Trophoblast cell (in vitro differentiated cells and primary cell): ENCODE data around the gene SCD5.

Experiments used
- DNase-seq, 2 donors: peaks; one replicate each; pipeline ENCODE4 v3.0.0-alpha.2; 2016
- H2AFZ ChIP-seq: 2 replicates; pipeline ENCODE4 v1.6.1; 2013; ENCODE audit warnings: low read length, moderate library complexity, mild to moderate bottlenecking; ENCODE audit not compliant: insufficient read depth, poor library complexity
- H2AK5ac ChIP-seq: 2 replicates; pipeline ENCODE4 v1.6.1; 2013; ENCODE audit warnings: mild to moderate bottlenecking, low read length
- H2BK120ac ChIP-seq: 2 replicates; pipeline ENCODE4 v1.6.1; 2013; ENCODE audit warnings: low read length, mild to moderate bottlenecking, moderate library complexity; ENCODE audit not compliant: insufficient read depth, poor library complexity
- H2BK12ac ChIP-seq: 2 replicates; pipeline ENCODE4 v1.6.1; 2013; ENCODE audit warnings: mild to moderate bottlenecking, low read length, moderate library complexity
- H2BK5ac ChIP-seq: 2 replicates; pipeline ENCODE4 v1.6.1; 2013; ENCODE audit warnings: low read length, low read depth, moderate library complexity, mild to moderate bottlenecking; ENCODE audit not compliant: poor library complexity
- H3K14ac ChIP-seq: 2 replicates; pipeline ENCODE4 v1.6.1; 2013; ENCODE audit warnings: mild to moderate bottlenecking, low read length
- H3K18ac ChIP-seq: 2 replicates; pipeline ENCODE4 v1.6.1; 2013; ENCODE audit warnings: mild to moderate bottlenecking, low read length
- H3K23ac ChIP-seq: 2 replicates; pipeline ENCODE4 v1.6.1; 2013; ENCODE audit warnings: low read length
- H3K27ac ChIP-seq: 2 replicates; pipeline ENCODE4 v1.5.1; 2013; ENCODE audit warnings: low read depth, mild to moderate bottlenecking, inconsistent platforms, low read length, moderate library complexity
- H3K27me3 ChIP-seq: 2 replicates; pipeline ENCODE4 v1.6.1; 2013; ENCODE audit warnings: inconsistent platforms, mild to moderate bottlenecking, low read length, moderate library complexity; ENCODE audit not compliant: insufficient read depth
- H3K36me3 ChIP-seq, 2 experiments: 1 replicate in 1 of 2; 2 replicates in 1 of 2; pipeline ENCODE4 v1.6.1; 2013; ENCODE audit warnings: low read length in 2 of 2, mild to moderate bottlenecking in 2 of 2, moderate library complexity in 1 of 2; ENCODE audit not compliant: insufficient read depth in 2 of 2, control insufficient read depth in 1 of 2
- H3K4ac ChIP-seq: 2 replicates; pipeline ENCODE4 v1.6.1; 2013; ENCODE audit warnings: low read depth, mild to moderate bottlenecking, low read length, moderate library complexity
- H3K4me1 ChIP-seq, 2 experiments: 1 replicate in 1 of 2; 2 replicates in 1 of 2; pipeline ENCODE4 v1.6.1; 2013; ENCODE audit warnings: low read length in 2 of 2, mild to moderate bottlenecking in 2 of 2, moderate library complexity in 1 of 2; ENCODE audit not compliant: insufficient read depth in 2 of 2, control insufficient read depth in 1 of 2
- H3K4me2 ChIP-seq: 2 replicates; pipeline ENCODE4 v1.6.1; 2013; ENCODE audit warnings: inconsistent platforms, mild to moderate bottlenecking, low read length, moderate library complexity
- H3K4me3 ChIP-seq: 2 replicates; pipeline ENCODE4 v1.5.1; 2013; ENCODE audit warnings: mild to moderate bottlenecking, low read depth, low read length, inconsistent platforms
- H3K79me1 ChIP-seq: one replicate; pipeline ENCODE4 v1.6.1; 2013; ENCODE audit warnings: low read length
- H3K79me2 ChIP-seq: 2 replicates; pipeline ENCODE4 v1.6.1; 2013; ENCODE audit warnings: low read length, mild to moderate bottlenecking; ENCODE audit not compliant: control insufficient read depth, insufficient read depth, poor library complexity
- H3K9ac ChIP-seq: 2 replicates; pipeline ENCODE4 v1.6.1; 2013; ENCODE audit warnings: mild to moderate bottlenecking, low read length
- H3K9me3 ChIP-seq: 2 replicates; pipeline ENCODE4 v1.6.1; 2013; ENCODE audit warnings: low read depth, mild to moderate bottlenecking, control low read depth, inconsistent platforms, low read length; ENCODE audit not compliant: insufficient read depth
- H4K12ac ChIP-seq: 2 replicates; pipeline ENCODE4 v1.6.1; 2013; ENCODE audit warnings: low read depth, mild to moderate bottlenecking, low read length, moderate library complexity
- H4K8ac ChIP-seq: 2 replicates; pipeline ENCODE4 v1.6.1; 2013; ENCODE audit warnings: low read depth, mild to moderate bottlenecking, low read length, moderate library complexity
- H4K91ac ChIP-seq: one replicate; pipeline ENCODE4 v1.6.1; 2013; ENCODE audit warnings: low read depth, mild to moderate bottlenecking, low read length, moderate library complexity
- WGBS: extraction: QIAGEN DNeasy Blood & Tissue Kit; methylation state at CpG from one replicate; pipeline ENCODE4 v1.1.7; 2013; ENCODE audit warnings: missing lambda C conversion rate; ENCODE audit not compliant: insufficient read length, insufficient coverage; ENCODE audit errors: extremely low coverage; 5-methylcytosine and 5-hydroxymethylcytosine counted together

The SCD5 gene

GRCh38 chr4:82789025-82789776 is 9.4 kb downstream of the SCD5 start:
- no peak overlapping the region for H2AK5ac ChIP-seq

GRCh38 chr4:82787342-82787741 is 11.3 kb downstream of the SCD5 start:
- peak; percentile 33 to 45 for DNase-seq
- H3K79me1 ChIP-seq: no peaks in the 10 kb centered on the region
- no peak overlapping the region for H2BK5ac ChIP-seq
- H4K12ac ChIP-seq: no peak overlapping the region
- peaks cover 0 to 2% of the 10 kb centered on the region in 2 experiments for H3K4me1 ChIP-seq
- H3K23ac ChIP-seq: no peak overlapping the region
- H3K9me3 ChIP-seq: no peaks in the 10 kb centered on the region
- H3K27ac ChIP-seq: no peak overlapping the region
- H4K91ac ChIP-seq: no peak overlapping the region
- H3K4me2 ChIP-seq: no peak overlapping the region
- no peak overlapping the region for H4K8ac ChIP-seq
- H3K9ac ChIP-seq: no peak overlapping the region
- H3K14ac ChIP-seq: no peak overlapping the region
- WGBS: no CpG with 5 or more reads among the region's 4 CpGs
- no peak overlapping the region for H2BK120ac ChIP-seq
- no peak overlapping the region for H3K4ac ChIP-seq
- no peak overlapping the region for H3K18ac ChIP-seq
- H3K4me3 ChIP-seq: no peak overlapping the region
- H3K36me3 ChIP-seq: no peaks in the 10 kb centered on the region
- H3K27me3 ChIP-seq: peaks cover 6% of the 10 kb centered on the region
- H3K79me2 ChIP-seq: no peaks in the 10 kb centered on the region
- no peak overlapping the region for H2AFZ ChIP-seq
- no peak overlapping the region for H2BK12ac ChIP-seq
- H2AK5ac ChIP-seq: no peak overlapping the region

More at GRCh38 chr4:82789025-82789776, 9.4 kb downstream of the SCD5 start:
- peaks cover 0 to 2% of the 10 kb centered on the region in 2 experiments for H3K4me1 ChIP-seq
- no peaks in the 10 kb centered on the region for H3K79me2 ChIP-seq
- H3K79me1 ChIP-seq: no peaks in the 10 kb centered on the region
- no peak overlapping the region for H2AFZ ChIP-seq
- no peak overlapping the region for H3K4me3 ChIP-seq
- H3K4ac ChIP-seq: no peak overlapping the region
- no peaks in the 10 kb centered on the region for H3K9me3 ChIP-seq
- H2BK5ac ChIP-seq: no peak overlapping the region
- H4K91ac ChIP-seq: no peak overlapping the region
- H3K23ac ChIP-seq: no peak overlapping the region
- H4K8ac ChIP-seq: no peak overlapping the region
- no peak overlapping the region for H4K12ac ChIP-seq
- H3K18ac ChIP-seq: no peak overlapping the region
- no peak overlapping the region for H2BK120ac ChIP-seq
- no peak overlapping the region for H2BK12ac ChIP-seq
- H3K27ac ChIP-seq: no peak overlapping the region
- no CpG with 5 or more reads among the region's 7 CpGs for WGBS
- H3K14ac ChIP-seq: no peak overlapping the region
- no peak overlapping the region for H3K9ac ChIP-seq
- H3K4me2 ChIP-seq: no peak overlapping the region
- no peaks in the 10 kb centered on the region for H3K36me3 ChIP-seq
- H3K27me3 ChIP-seq: peaks cover 9% of the 10 kb centered on the region
- DNase-seq: no peak

- Histone ChIP-seq H2BK12ac (no peak overlapping the region), H3K27me3 (peaks cover 5% of the 10 kb centered on the region), H3K27ac (no peak overlapping the region), H3K36me3 (no peaks in the 10 kb centered on the region), H3K4me2 (no peak overlapping the region), H3K79me2 (no peaks in the 10 kb centered on the region), H3K4me3 (no peak overlapping the region), H3K79me1 (no peaks in the 10 kb centered on the region), H3K9me3 (no peaks in the 10 kb centered on the region), H3K23ac (no peak overlapping the region), H2BK120ac (no peak overlapping the region), H2AK5ac (no peak overlapping the region), H4K8ac (no peak overlapping the region), H3K4me1 (peaks cover 0 to 2% of the 10 kb centered on the region in 2 experiments), H3K14ac (no peak overlapping the region), H3K9ac (no peak overlapping the region), H2AFZ (no peak overlapping the region), H3K4ac (no peak overlapping the region), H4K12ac (no peak overlapping the region), H3K18ac (no peak overlapping the region), H4K91ac (no peak overlapping the region), H2BK5ac (no peak overlapping the region)
- WGBS: no CpG with 5 or more reads among the region's 4 CpGs
- DNase-seq: no peak
Observed at GRCh38 chr4:82786828-82787227, 11.8 kb downstream of the SCD5 start.

GRCh38 chr4:82785611-82786400 is 12.8 kb downstream of the SCD5 start:
- Histone ChIP-seq H3K18ac (no peak overlapping the region), H3K36me3 (no peaks in the 10 kb centered on the region), H3K14ac (no peak overlapping the region), H2BK120ac (no peak overlapping the region), H2AK5ac (no peak overlapping the region), H3K4me2 (peak overlapping the region; percentile 32), H4K12ac (no peak overlapping the region), H3K4me1 (peaks cover 0 to 2% of the 10 kb centered on the region in 2 experiments), H3K27me3 (peaks cover 5% of the 10 kb centered on the region), H2BK12ac (no peak overlapping the region), H4K91ac (no peak overlapping the region), H2AFZ (no peak overlapping the region), H3K27ac (no peak overlapping the region), H3K9ac (no peak overlapping the region), H3K23ac (no peak overlapping the region), H2BK5ac (no peak overlapping the region), H4K8ac (no peak overlapping the region), H3K79me2 (no peaks in the 10 kb centered on the region), H3K9me3 (no peaks in the 10 kb centered on the region), H3K79me1 (no peaks in the 10 kb centered on the region), H3K4me3 (no peak overlapping the region), H3K4ac (no peak overlapping the region)
- WGBS: no CpG with 5 or more reads among the region's 5 CpGs
- DNase-seq: no peak
